ENCODE data around the gene NELFE. TPM values are rescaled to one million over a fixed set of nuclear protein-coding genes. Genes with fewer than 3 reads are reported as not detected.

The NELFE gene
- total and polyA plus RNA-seq, 2 of the 13 experiments (the other 11 are each of a cell fraction or from before 2014, with no cell fraction given), result 51.3 to 69.8 TPM

GRCh38 chr6:31948306-31948705 lies 10.5 kb downstream of the NELFE start:
- H4K20me1 ChIP-seq (ENCODE audit: insufficient read depth, low read length), result no peaks in the 10 kb centered on the region
- ChIA-PET POLR2A (interaction anchor here (0.8 to 6.3 kb wide), 6 partner anchors 9 to 50 kb away, joined by 4 to 69 read pairs (median 12); partner anchors contain the start of genes C2, NELFE, SKIC2 and ZBTB12), CTCF (ENCODE audit: low intra/inter-chr PET ratio, low total read pairs) (no interaction called here)
- DNase-seq (ENCODE audit: low spot score) (no peak), ATAC-seq (no peak), FAIRE-seq (no peak)
- no peak overlapping the region for H2AFZ ChIP-seq (ENCODE audit: low read length)
- peaks cover 21 to 75% of the 10 kb centered on the region in 2 experiments for H3K36me3 ChIP-seq (replicated peaks in 1 of 2; ENCODE audit: control insufficient read depth in 1 of 2, insufficient read depth in 2 of 2, low read length in 2 of 2)
- peaks cover 68% of the 10 kb centered on the region for H3K4me1 ChIP-seq (ENCODE audit: insufficient read depth, low read length)
- H3K27ac ChIP-seq (ENCODE audit: extremely low read length, insufficient read depth, low read length), result peak overlapping the region; percentile 4
- H3K4me2 ChIP-seq (ENCODE audit: low read depth, low read length), result no peak overlapping the region; the same call in 1 of the 2 replicates
- in situ Hi-C loops (cut with HindIII; ENCODE audit: extremely low pct_ligation_motif_present, low pct_unique_long_range_greater_than_20kb), result loop anchor here (5.0 kb wide), 1 partner anchor 46 kb away; the partner anchor contains the start of gene ZBTB12
- no TSS peak for BruUV-seq (replicated peaks)
- 92% methylated on average over 5 of the region's 5 CpGs for WGBS (ENCODE audit: low lambda C conversion rate)
- H3K9me3 ChIP-seq (ENCODE audit: low read length), result no peaks in the 10 kb centered on the region
- peaks cover 22% of the 10 kb centered on the region for H3K79me2 ChIP-seq (ENCODE audit: insufficient read depth, low read length)
- no peaks in the 10 kb centered on the region; a peak in 1 of 5 replicates for H3K27me3 ChIP-seq (ENCODE audit: control insufficient read depth in 1 of 2, insufficient read depth in 2 of 2, low read length in 2 of 2)
- H3K4me3 ChIP-seq (replicated peaks in 1 of 3; ENCODE audit: insufficient read depth in 1 of 3, low read depth in 2 of 3, low read length in 3 of 3), result no peak overlapping the region
- no peak overlapping the region for H3K9ac ChIP-seq (ENCODE audit: insufficient read depth, low read depth, low read length)
- intact Hi-C loops (cut with micrococcal nuclease; ENCODE audit: unreplicated experiment), result no loop called here
- no peak for TF ChIP-seq PLRG1 (conservative IDR thresholded peaks at IDR 0.05)
- TF ChIP-seq SKIL (CRISPR knock-in tag; IDR thresholded peaks at IDR 0.05; ENCODE audit: borderline replicate concordance), result peak; percentile 51
- TF ChIP-seq NR2F6 (IDR thresholded peaks at IDR 0.05), result peak; percentile 31; the same call in 1 of the 2 replicates
- TF ChIP-seq NR2F6 (CRISPR knock-in tag; IDR thresholded peaks at IDR 0.05), result no peak
- TF ChIP-seq PAF1 (CRISPR knock-in tag; IDR thresholded peaks at IDR 0.05), result peak; percentile 64; the same call in 1 of the 2 replicates
- no peak for TF ChIP-seq IKZF4 (CRISPR knock-in tag; IDR thresholded peaks at IDR 0.05; ENCODE audit: borderline replicate concordance, low read depth, not compliant biosample characterization)
- no peak for TF ChIP-seq ARID5B (CRISPR knock-in tag; IDR thresholded peaks at IDR 0.05)
- no peak for TF ChIP-seq SMYD3 (CRISPR knock-in tag; IDR thresholded peaks at IDR 0.05)
- peak; percentile 35; the same call in 1 of the 2 replicates for TF ChIP-seq JUNB (CRISPR knock-in tag; IDR thresholded peaks at IDR 0.05; ENCODE audit: borderline replicate concordance)
- TF ChIP-seq MIER2 (CRISPR knock-in tag; IDR thresholded peaks at IDR 0.05), result no peak
- 0 out of 2 replicates have a peak, but pooled peaks have one; percentile 5 for TF ChIP-seq NCOA2 (CRISPR knock-in tag; IDR thresholded peaks at IDR 0.05)
- peak; percentile 61; the same call in 1 of the 2 replicates for TF ChIP-seq POLR2AphosphoS5 (IDR thresholded peaks at IDR 0.05; ENCODE audit: low read depth, low read length)
- TF ChIP-seq GPN1 (CRISPR knock-in tag; IDR thresholded peaks at IDR 0.05; ENCODE audit: borderline replicate concordance), result no peak
- 0 out of 4 replicates have a peak, but pooled peaks of 1 of the 2 experiments have one; percentile 24 for TF ChIP-seq ATF4 (CRISPR knock-in tag; IDR thresholded peaks at IDR 0.05)
- TF ChIP-seq IRF9 (CRISPR knock-in tag; IDR thresholded peaks at IDR 0.05; ENCODE audit: borderline replicate concordance), result peak; percentile 35; the same call in 1 of the 2 replicates
- TF ChIP-seq HNF4A (CRISPR knock-in tag; IDR thresholded peaks at IDR 0.05), result no peak
- 0 out of 2 replicates have a peak, but pooled peaks have one; percentile 47 for TF ChIP-seq ZC3H13 (CRISPR knock-in tag; IDR thresholded peaks at IDR 0.05)
- no peak for TF ChIP-seq ZFAT (CRISPR knock-in tag; conservative IDR thresholded peaks at IDR 0.05)
